A549 treated with dexamethasone at 1 μM for 4 hours (cell line): ENCODE measurements around the gene TLK2. TPM values are rescaled to one million over a fixed set of nuclear protein-coding genes. Genes with fewer than 3 reads are reported as not detected.

ENCODE experiments used
- total RNA-seq: library from RNA; stranded (reverse); fragments of 200-300 nt; extraction: Qiagen RNA extraction; gene quantifications from 5 replicates; pipeline ENCODE4 v1.2.3, GENCODE V29; 2022

The TLK2 gene
- 32.6 to 36.3 TPM (median 35.0 TPM) in 5 replicates for total RNA-seq

GRCh38 chr17:62478424-62478879 lies at the start of gene TLK2:
Gene TLK2 (plus strand): TSS chr17:62478825. CDS start chr17:62481126, 2,301 bp downstream.

DNA sequence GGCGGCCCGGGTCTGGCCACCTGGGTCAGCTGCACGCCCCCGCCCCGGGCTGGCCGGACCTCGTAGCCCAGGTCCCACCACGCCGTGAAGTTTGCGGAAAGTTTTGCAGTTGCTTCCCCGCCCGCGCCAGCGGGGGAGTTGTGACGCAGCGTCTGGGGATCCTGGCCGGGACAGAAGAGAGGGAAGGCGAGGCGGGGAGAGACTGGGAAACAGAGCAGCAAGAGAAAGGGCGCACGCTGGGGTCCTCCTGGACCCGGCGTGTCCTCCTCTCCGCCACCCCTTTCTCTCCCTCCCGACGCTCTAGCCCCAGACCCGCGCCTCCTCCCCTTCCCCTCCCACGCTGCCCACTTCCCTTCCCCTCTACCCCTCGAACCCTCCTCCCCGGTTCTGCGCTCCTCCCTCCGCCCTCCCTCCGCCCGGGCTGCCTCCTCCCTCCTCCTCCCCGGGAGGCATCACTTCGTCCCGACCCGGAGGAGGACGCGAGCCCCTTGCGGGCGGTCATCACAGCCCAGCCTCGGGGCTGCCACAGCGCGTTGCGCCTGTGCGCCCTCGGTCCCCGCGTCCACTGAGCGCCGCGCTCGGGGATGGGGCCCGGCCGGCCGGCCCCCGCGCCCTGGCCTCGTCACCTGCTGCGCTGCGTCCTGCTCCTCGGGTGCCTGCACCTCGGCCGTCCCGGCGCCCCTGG lies 148.7 kb downstream of the TLK2 start, which contains the start of gene MRC2:
Gene MRC2, plus strand, starts transcription at position 452 of the 685 bp plus-strand sequence. Its CDS starts 133 bp downstream, at position 585.

Other genes starting within 250 kb of the TLK2 start
- not detected in 5 replicates for gene EFCAB3, start 98.3 kb upstream of the TLK2 start, total RNA-seq
- gene METTL2A, start 54.9 kb upstream of the TLK2 start, total RNA-seq: 23.8 to 30.3 TPM (median 28.7 TPM) in 5 replicates
- 31.9 to 62.9 TPM (median 54.3 TPM) in 5 replicates for gene MRC2, start 148.8 kb downstream of the TLK2 start, total RNA-seq